Prostate gland (tissue), 2 donors: ENCODE results near the gene RNF167.

ENCODE experiments used
- CTCF ChIP-seq, 4 experiments: fragments of 200-600 bp in 2 of 4; fragments of 450-650 bp in 2 of 4; sonication (generic) in 2 of 4; IDR thresholded peaks; 1 replicate in 3 of 4; 2 replicates in 1 of 4; pipeline ENCODE4 v1.5.1; 2016 to 2019; ENCODE audit warnings: antibody characterized with exemption in 4 of 4, mild to moderate bottlenecking in 2 of 4, moderate library complexity in 2 of 4
- POLR2A ChIP-seq: fragments of 450-650 bp; IDR thresholded peaks from one replicate; pipeline ENCODE4 v1.6.1; 2016; ENCODE audit warnings: antibody characterized with exemption, mild to moderate bottlenecking
- POLR2AphosphoS5 ChIP-seq: sonication (generic); formaldehyde crosslinking; IDR thresholded peaks from one replicate; pipeline ENCODE4 v1.6.1; 2017; ENCODE audit warnings: antibody characterized with exemption

GRCh38 chr17:4937553-4937952 is 2.5 kb upstream of the RNF167 start:
- TF ChIP-seq CTCF (IDR thresholded peaks at IDR 0.05), result no peak
- TF ChIP-seq POLR2AphosphoS5, result no peak
- no peak for TF ChIP-seq POLR2A
